Neural progenitor cell (in vitro differentiated cells): ENCODE results near the gene CPNE4. TPM values are rescaled to one million over a fixed set of nuclear protein-coding genes. Genes with fewer than 3 reads are reported as not detected.

ENCODE experiments used
- DNase-seq: peaks from one replicate; pipeline ENCODE4 v3.0.0-alpha.2; 2016; ENCODE audit warnings: low spot score
- H2AFZ ChIP-seq: fragments of 200-600 bp; sonication (generic); replicated peaks from 2 replicates; pipeline ENCODE4 v1.6.1; 2016; ENCODE audit warnings: antibody characterized with exemption
- H3F3A ChIP-seq: fragments of 200-600 bp; sonication (generic); 2 replicates; pipeline ENCODE4 v1.6.1; 2016; ENCODE audit warnings: antibody characterized with exemption, low read depth
- H3K27ac ChIP-seq: fragments of 200-600 bp; sonication (generic); 2 replicates; pipeline ENCODE4 v1.5.1; 2016; ENCODE audit warnings: mild to moderate bottlenecking
- H3K27me3 ChIP-seq: fragments of 200-600 bp; sonication (generic); 2 replicates; pipeline ENCODE4 v1.6.1; 2016; ENCODE audit warnings: mild to moderate bottlenecking, moderate library complexity
- H3K36me3 ChIP-seq: fragments of 200-600 bp; sonication (generic); 2 replicates; pipeline ENCODE4 v1.5.1; 2016
- H3K4me1 ChIP-seq: fragments of 200-600 bp; sonication (generic); 2 replicates; pipeline ENCODE4 v1.6.1; 2016; ENCODE audit warnings: mixed run types
- H3K4me2 ChIP-seq: fragments of 200-600 bp; sonication (generic); 2 replicates; pipeline ENCODE4 v1.6.1; 2016
- H3K4me3 ChIP-seq: fragments of 200-600 bp; sonication (generic); 2 replicates; pipeline ENCODE4 v1.5.1; 2016
- H3K79me2 ChIP-seq: fragments of 200-600 bp; sonication (generic); 2 replicates; pipeline ENCODE4 v1.6.1; 2016; ENCODE audit warnings: low read depth
- H3K9ac ChIP-seq: fragments of 200-600 bp; sonication (generic); 2 replicates; pipeline ENCODE4 v1.6.1; 2016
- H3K9me3 ChIP-seq: fragments of 200-600 bp; sonication (generic); 2 replicates; pipeline ENCODE4 v1.5.1; 2016; ENCODE audit warnings: low read depth
- H4K20me1 ChIP-seq: fragments of 200-600 bp; sonication (generic); 2 replicates; pipeline ENCODE4 v1.6.1; 2016; ENCODE audit warnings: low read depth
- H3K27ac Mint-ChIP-seq: 3 replicates; pipeline ENCODE4 v1.8.0; 2021; ENCODE audit warnings: mixed read lengths
- H3K27me3 Mint-ChIP-seq: 2 replicates; pipeline ENCODE4 v1.8.0; 2022; ENCODE audit warnings: low read depth, mild to moderate bottlenecking, inconsistent platforms, moderate library complexity, mixed read lengths; ENCODE audit not compliant: insufficient read depth
- H3K36me3 Mint-ChIP-seq: 3 replicates; pipeline ENCODE4 v1.8.0; 2021; ENCODE audit warnings: mixed read lengths
- H3K4me1 Mint-ChIP-seq: 3 replicates; pipeline ENCODE4 v1.8.0; 2021; ENCODE audit warnings: mixed read lengths
- H3K4me3 Mint-ChIP-seq: 3 replicates; pipeline ENCODE4 v1.8.0; 2021; ENCODE audit warnings: mild to moderate bottlenecking, moderate library complexity, mixed read lengths
- H3K9me3 Mint-ChIP-seq: 3 replicates; pipeline ENCODE4 v1.8.0; 2020; ENCODE audit warnings: mixed read lengths
- CTCF ChIP-seq: fragments of 200-600 bp; sonication (generic); IDR thresholded peaks from 2 replicates; pipeline ENCODE4 v1.5.1; 2017; ENCODE audit warnings: antibody characterized with exemption, mild to moderate bottlenecking
- EZH2 ChIP-seq: fragments of 200-600 bp; sonication (generic); IDR thresholded peaks from 2 replicates; pipeline ENCODE4 v1.6.1; 2017; ENCODE audit warnings: antibody characterized with exemption, mild to moderate bottlenecking, moderate library complexity
- EZH2phosphoT487 ChIP-seq: fragments of 200-600 bp; sonication (generic); IDR thresholded peaks from 2 replicates; pipeline ENCODE4 v1.6.1; 2017; ENCODE audit warnings: antibody characterized with exemption
- total RNA-seq: library from RNA; depleted of rRNA; stranded (reverse); fragments of >200 nt; gene quantifications from 2 replicates; pipeline ENCODE4 v1.2.3, GENCODE V29; 2015; ENCODE audit warnings: low replicate concordance

The CPNE4 gene
- total RNA-seq, 1 donor from 2014 or later = not detected

GRCh38 chr3:131976448-131976847 lies 58.4 kb downstream of the CPNE4 start:
- peaks cover 17% of the 10 kb centered on the region for H3F3A ChIP-seq
- no peak overlapping the region for H3K4me3 ChIP-seq
- H3K9me3 Mint-ChIP-seq = peaks cover 25% of the 10 kb centered on the region
- H3K36me3 ChIP-seq = no peaks in the 10 kb centered on the region
- H3K4me2 ChIP-seq = no peak overlapping the region
- DNase-seq = no peak
- no peak overlapping the region for H3K9ac ChIP-seq
- no peaks in the 10 kb centered on the region for H4K20me1 ChIP-seq
- H3K4me3 Mint-ChIP-seq = no peak overlapping the region
- no peak overlapping the region for H3K27ac Mint-ChIP-seq
- no peaks in the 10 kb centered on the region for H3K27me3 ChIP-seq
- no peaks in the 10 kb centered on the region for H3K9me3 ChIP-seq
- peaks cover 27% of the 10 kb centered on the region for H3K4me1 Mint-ChIP-seq
- TF ChIP-seq EZH2phosphoT487 = no peak
- no peak for TF ChIP-seq EZH2
- no peak for TF ChIP-seq CTCF
- H3K27me3 Mint-ChIP-seq = no peaks in the 10 kb centered on the region
- H3K27ac ChIP-seq = no peak overlapping the region
- H2AFZ ChIP-seq = no peak overlapping the region
- no peaks in the 10 kb centered on the region for H3K79me2 ChIP-seq
- H3K4me1 ChIP-seq = peaks cover 31% of the 10 kb centered on the region
- H3K36me3 Mint-ChIP-seq = peaks cover 3% of the 10 kb centered on the region

- H3K79me2 ChIP-seq = no peaks in the 10 kb centered on the region
- peaks cover 31% of the 10 kb centered on the region for H3K4me1 ChIP-seq
- no peaks in the 10 kb centered on the region for H3K27me3 ChIP-seq
- Mint-ChIP-seq H3K9me3 (peaks cover 23% of the 10 kb centered on the region), H3K27me3 (no peaks in the 10 kb centered on the region), H3K4me1 (peaks cover 27% of the 10 kb centered on the region), H3K27ac (no peak overlapping the region), H3K36me3 (peaks cover 3% of the 10 kb centered on the region), H3K4me3 (no peak overlapping the region)
- H2AFZ ChIP-seq = no peak overlapping the region
- H3K36me3 ChIP-seq = no peaks in the 10 kb centered on the region
- no peak overlapping the region for H3K9ac ChIP-seq
- TF ChIP-seq CTCF = no peak
- H3K4me2 ChIP-seq = no peak overlapping the region
- peaks cover 17% of the 10 kb centered on the region for H3F3A ChIP-seq
- H3K27ac ChIP-seq = no peak overlapping the region
- no peaks in the 10 kb centered on the region for H4K20me1 ChIP-seq
- H3K9me3 ChIP-seq = no peaks in the 10 kb centered on the region
- no peak for DNase-seq
- H3K4me3 ChIP-seq = no peak overlapping the region
These were observed 59.8 kb downstream of the CPNE4 start for GRCh38 chr3:131975047-131975446.

GRCh38 chr3:131973731-131974130 lies 61.1 kb downstream of the CPNE4 start:
- H4K20me1 ChIP-seq = no peaks in the 10 kb centered on the region
- H3K4me1 Mint-ChIP-seq = peaks cover 27% of the 10 kb centered on the region
- DNase-seq = peak; percentile 61
- no peak overlapping the region for H3K9ac ChIP-seq
- H3K9me3 ChIP-seq = no peaks in the 10 kb centered on the region
- no peak overlapping the region for H3K27ac ChIP-seq
- peaks cover 3% of the 10 kb centered on the region for H3K36me3 Mint-ChIP-seq
- H3K4me2 ChIP-seq = no peak overlapping the region
- no peak for TF ChIP-seq CTCF
- no peak for TF ChIP-seq EZH2phosphoT487
- no peak overlapping the region for H3K4me3 Mint-ChIP-seq
- no peaks in the 10 kb centered on the region for H3K36me3 ChIP-seq
- no peak overlapping the region for H3K4me3 ChIP-seq
- peak overlapping the region; percentile 87 for H3K27ac Mint-ChIP-seq
- H3K4me1 ChIP-seq = peaks cover 31% of the 10 kb centered on the region
- no peak overlapping the region for H2AFZ ChIP-seq
- no peaks in the 10 kb centered on the region for H3K79me2 ChIP-seq
- H3K9me3 Mint-ChIP-seq = peaks cover 11% of the 10 kb centered on the region
- H3F3A ChIP-seq = peaks cover 17% of the 10 kb centered on the region
- H3K27me3 ChIP-seq = no peaks in the 10 kb centered on the region
- peaks cover 2% of the 10 kb centered on the region for H3K27me3 Mint-ChIP-seq

GRCh38 chr3:131972550-131972949 lies 62.3 kb downstream of the CPNE4 start:
- Mint-ChIP-seq H3K36me3 (peaks cover 2% of the 10 kb centered on the region), H3K27ac (peak overlapping the region; percentile 83)
- no peak overlapping the region for H3K4me2 ChIP-seq

More at GRCh38 chr3:131972550-131972949, 62.3 kb downstream of the CPNE4 start:
- no peak for TF ChIP-seq CTCF
- TF ChIP-seq EZH2phosphoT487 = no peak
- TF ChIP-seq EZH2 = no peak
- Histone ChIP-seq H4K20me1 (no peaks in the 10 kb centered on the region), H3K4me3 (no peak overlapping the region), H3K27ac (no peak overlapping the region), H2AFZ (no peak overlapping the region), H3F3A (peaks cover 11% of the 10 kb centered on the region), H3K79me2 (no peaks in the 10 kb centered on the region), H3K27me3 (no peaks in the 10 kb centered on the region), H3K9ac (no peak overlapping the region), H3K36me3 (no peaks in the 10 kb centered on the region), H3K4me1 (peaks cover 31% of the 10 kb centered on the region), H3K9me3 (no peaks in the 10 kb centered on the region)
- DNase-seq = no peak
- H3K4me1 Mint-ChIP-seq = peaks cover 27% of the 10 kb centered on the region
- peaks cover 12% of the 10 kb centered on the region for H3K9me3 Mint-ChIP-seq
- H3K27me3 Mint-ChIP-seq = peaks cover 2% of the 10 kb centered on the region
- H3K4me3 Mint-ChIP-seq = no peak overlapping the region
